ENCODE data around the gene FXR2.

The FXR2 gene

DNA sequence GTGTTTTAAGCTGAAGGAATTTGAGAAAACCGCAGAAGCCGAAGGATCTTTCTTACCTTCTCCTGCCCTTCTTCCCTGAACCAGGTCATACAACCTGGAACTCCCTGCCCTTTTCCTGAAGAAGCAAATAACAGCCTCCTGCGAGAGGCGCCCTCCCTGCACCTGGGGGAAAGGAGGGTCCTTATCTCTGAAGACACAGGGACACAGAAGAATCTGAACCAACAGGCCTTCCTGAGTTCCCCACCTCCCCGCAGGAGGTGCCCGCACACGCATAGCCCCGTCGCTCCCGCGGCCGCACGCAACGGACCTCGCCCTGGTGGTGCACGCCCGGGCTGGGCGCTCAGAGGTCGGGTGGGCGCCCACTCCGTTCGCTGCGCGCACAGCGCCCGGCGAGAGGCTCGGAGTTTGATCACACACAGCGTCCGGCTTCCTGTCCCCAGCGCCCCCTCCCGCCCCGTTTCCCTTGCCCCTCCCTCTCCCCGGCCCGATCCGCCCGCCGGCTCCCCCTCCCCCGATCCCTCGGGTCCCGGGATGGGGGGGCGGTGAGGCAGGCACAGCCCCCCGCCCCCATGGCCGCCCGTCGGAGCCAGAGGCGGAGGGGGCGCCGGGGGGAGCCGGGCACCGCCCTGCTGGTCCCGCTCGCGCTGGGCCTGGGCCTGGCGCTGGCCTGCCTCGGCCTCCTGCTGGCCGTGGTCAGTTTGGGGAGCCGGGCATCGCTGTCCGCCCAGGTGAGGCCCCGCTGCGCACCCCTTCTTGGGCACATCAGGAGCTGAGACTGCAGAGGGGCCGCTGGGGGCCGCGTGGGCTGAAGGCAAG is 65.9 kb downstream of the FXR2 start, which contains the start of gene TNFSF12:
Gene TNFSF12 (plus strand): TSS at position 474 of the 816 bp plus-strand sequence. CDS start 96 bp downstream, at position 570.
- DNase-seq (ENCODE audit: low read depth) = no peak

DNA sequence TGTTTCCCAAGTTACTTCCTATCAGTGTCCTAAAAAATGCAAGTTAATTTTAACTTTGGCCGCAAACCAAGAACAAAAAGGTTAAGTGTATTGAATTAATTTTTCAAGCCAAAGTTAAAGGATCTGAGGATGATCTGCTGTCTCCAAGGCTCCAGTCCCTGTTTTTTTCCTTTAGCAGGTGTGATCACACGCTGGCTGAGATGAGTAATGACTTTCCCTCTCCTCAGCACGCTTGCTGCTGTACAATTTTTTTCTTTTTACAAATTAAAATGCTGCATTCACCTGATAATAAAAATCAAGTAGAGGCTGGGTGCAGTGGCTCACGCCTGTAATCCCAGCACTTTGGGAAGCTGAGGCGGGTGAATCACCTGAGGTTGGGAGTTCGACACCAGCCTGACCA is 69.8 kb downstream of the FXR2 start:
- no peak for DNase-seq (ENCODE audit: low read depth)

Data from fibroblast of the conjunctiva (primary cell).